Neural progenitor cell (in vitro differentiated cells): ENCODE measurements around the gene ADH4. TPM values are rescaled to one million over a fixed set of nuclear protein-coding genes. Genes with fewer than 3 reads are reported as not detected.
"Not testable (repeated sequence)": the region's sequence is repeated elsewhere in the genome, so short reads cannot be mapped to it uniquely, and the experiment has no call there.

Experiments used
- DNase-seq: peaks from one replicate; pipeline ENCODE4 v3.0.0-alpha.2; 2016; ENCODE audit warnings: low spot score
- H2AFZ ChIP-seq: fragments of 200-600 bp; sonication (generic); replicated peaks from 2 replicates; pipeline ENCODE4 v1.6.1; 2016; ENCODE audit warnings: antibody characterized with exemption
- H3F3A ChIP-seq: fragments of 200-600 bp; sonication (generic); 2 replicates; pipeline ENCODE4 v1.6.1; 2016; ENCODE audit warnings: antibody characterized with exemption, low read depth
- H3K27ac ChIP-seq: fragments of 200-600 bp; sonication (generic); 2 replicates; pipeline ENCODE4 v1.5.1; 2016; ENCODE audit warnings: mild to moderate bottlenecking
- H3K27me3 ChIP-seq: fragments of 200-600 bp; sonication (generic); 2 replicates; pipeline ENCODE4 v1.6.1; 2016; ENCODE audit warnings: mild to moderate bottlenecking, moderate library complexity
- H3K36me3 ChIP-seq: fragments of 200-600 bp; sonication (generic); 2 replicates; pipeline ENCODE4 v1.5.1; 2016
- H3K4me1 ChIP-seq: fragments of 200-600 bp; sonication (generic); 2 replicates; pipeline ENCODE4 v1.6.1; 2016; ENCODE audit warnings: mixed run types
- H3K4me2 ChIP-seq: fragments of 200-600 bp; sonication (generic); 2 replicates; pipeline ENCODE4 v1.6.1; 2016
- H3K4me3 ChIP-seq: fragments of 200-600 bp; sonication (generic); 2 replicates; pipeline ENCODE4 v1.5.1; 2016
- H3K79me2 ChIP-seq: fragments of 200-600 bp; sonication (generic); 2 replicates; pipeline ENCODE4 v1.6.1; 2016; ENCODE audit warnings: low read depth
- H3K9ac ChIP-seq: fragments of 200-600 bp; sonication (generic); 2 replicates; pipeline ENCODE4 v1.6.1; 2016
- H3K9me3 ChIP-seq: fragments of 200-600 bp; sonication (generic); 2 replicates; pipeline ENCODE4 v1.5.1; 2016; ENCODE audit warnings: low read depth
- H4K20me1 ChIP-seq: fragments of 200-600 bp; sonication (generic); 2 replicates; pipeline ENCODE4 v1.6.1; 2016; ENCODE audit warnings: low read depth
- H3K27ac Mint-ChIP-seq: 3 replicates; pipeline ENCODE4 v1.8.0; 2021; ENCODE audit warnings: mixed read lengths
- H3K27me3 Mint-ChIP-seq: 2 replicates; pipeline ENCODE4 v1.8.0; 2022; ENCODE audit warnings: low read depth, mild to moderate bottlenecking, inconsistent platforms, moderate library complexity, mixed read lengths; ENCODE audit not compliant: insufficient read depth
- H3K36me3 Mint-ChIP-seq: 3 replicates; pipeline ENCODE4 v1.8.0; 2021; ENCODE audit warnings: mixed read lengths
- H3K4me1 Mint-ChIP-seq: 3 replicates; pipeline ENCODE4 v1.8.0; 2021; ENCODE audit warnings: mixed read lengths
- H3K4me3 Mint-ChIP-seq: 3 replicates; pipeline ENCODE4 v1.8.0; 2021; ENCODE audit warnings: mild to moderate bottlenecking, moderate library complexity, mixed read lengths
- H3K9me3 Mint-ChIP-seq: 3 replicates; pipeline ENCODE4 v1.8.0; 2020; ENCODE audit warnings: mixed read lengths
- CTCF ChIP-seq: fragments of 200-600 bp; sonication (generic); IDR thresholded peaks from 2 replicates; pipeline ENCODE4 v1.5.1; 2017; ENCODE audit warnings: antibody characterized with exemption, mild to moderate bottlenecking
- EZH2 ChIP-seq: fragments of 200-600 bp; sonication (generic); IDR thresholded peaks from 2 replicates; pipeline ENCODE4 v1.6.1; 2017; ENCODE audit warnings: antibody characterized with exemption, mild to moderate bottlenecking, moderate library complexity
- EZH2phosphoT487 ChIP-seq: fragments of 200-600 bp; sonication (generic); IDR thresholded peaks from 2 replicates; pipeline ENCODE4 v1.6.1; 2017; ENCODE audit warnings: antibody characterized with exemption
- total RNA-seq: library from RNA; depleted of rRNA; stranded (reverse); fragments of >200 nt; gene quantifications from 2 replicates; pipeline ENCODE4 v1.2.3, GENCODE V29; 2015; ENCODE audit warnings: low replicate concordance

The ADH4 gene
- total RNA-seq, 1 donor from 2014 or later = not detected

GRCh38 chr4:99100876-99101275, 43.2 kb downstream of the ADH4 start:
- H3K27ac Mint-ChIP-seq = no peak overlapping the region
- no peaks in the 10 kb centered on the region for H3K27me3 Mint-ChIP-seq
- no peak for DNase-seq
- peaks cover 12% of the 10 kb centered on the region for H3K9me3 Mint-ChIP-seq
- Histone ChIP-seq H4K20me1 (no peaks in the 10 kb centered on the region), H3K4me1 (no peaks in the 10 kb centered on the region), H3K79me2 (no peaks in the 10 kb centered on the region), H3F3A (no peaks in the 10 kb centered on the region), H3K27ac (no peak overlapping the region), H3K9ac (no peak overlapping the region), H2AFZ (no peak overlapping the region), H3K4me2 (no peak overlapping the region), H3K9me3 (no peaks in the 10 kb centered on the region), H3K27me3 (no peaks in the 10 kb centered on the region), H3K36me3 (no peaks in the 10 kb centered on the region), H3K4me3 (no peak overlapping the region)
- peaks cover 4% of the 10 kb centered on the region for H3K36me3 Mint-ChIP-seq
- no peak overlapping the region for H3K4me3 Mint-ChIP-seq
- H3K4me1 Mint-ChIP-seq = peaks cover 3% of the 10 kb centered on the region
- no peak for TF ChIP-seq EZH2
- TF ChIP-seq EZH2phosphoT487 = no peak
- no peak for TF ChIP-seq CTCF

GRCh38 chr4:99099814-99100213, 44.3 kb downstream of the ADH4 start:
- not testable (repeated sequence) for H4K20me1 ChIP-seq, H3K27me3 ChIP-seq, H3K4me3 ChIP-seq, H3K27me3 Mint-ChIP-seq, DNase-seq, H2AFZ ChIP-seq, H3K79me2 ChIP-seq, H3K4me1 Mint-ChIP-seq, H3K9ac ChIP-seq, H3F3A ChIP-seq, H3K36me3 Mint-ChIP-seq, H3K9me3 ChIP-seq, H3K27ac ChIP-seq, H3K36me3 ChIP-seq, H3K4me2 ChIP-seq, H3K4me1 ChIP-seq, H3K4me3 Mint-ChIP-seq, H3K27ac Mint-ChIP-seq
- peaks cover 12% of the 10 kb centered on the region for H3K9me3 Mint-ChIP-seq

DNA sequence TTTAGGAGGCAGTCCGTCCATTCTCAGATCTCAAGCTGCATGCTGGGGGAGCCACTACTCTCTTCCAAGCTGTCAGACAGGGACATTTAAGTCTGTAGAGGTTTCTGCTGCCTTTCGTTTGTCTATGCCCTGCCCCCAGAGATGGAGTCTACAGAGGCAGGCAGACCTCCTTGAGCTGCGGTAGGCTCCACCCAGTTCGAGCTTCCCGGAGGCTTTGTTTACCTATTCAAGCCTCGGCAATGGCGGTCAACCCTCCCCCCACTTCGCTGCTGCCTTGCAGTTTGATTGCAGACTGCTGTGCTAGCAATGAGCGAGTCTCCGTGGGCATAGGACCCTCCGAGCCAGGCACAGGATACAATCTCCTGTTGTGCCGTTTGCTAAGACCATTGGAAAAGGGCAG, 44.8 kb downstream of the ADH4 start:
- Histone ChIP-seq H3K4me1 (no peaks in the 10 kb centered on the region), H3K79me2 (no peaks in the 10 kb centered on the region), H3K27me3 (no peaks in the 10 kb centered on the region), H3K4me2 (no peak overlapping the region), H3F3A (no peaks in the 10 kb centered on the region), H4K20me1 (no peaks in the 10 kb centered on the region), H3K9ac (no peak overlapping the region), H3K9me3 (no peaks in the 10 kb centered on the region), H2AFZ (no peak overlapping the region), H3K4me3 (no peak overlapping the region), H3K36me3 (no peaks in the 10 kb centered on the region), H3K27ac (no peak overlapping the region)
- no peak for DNase-seq
- peaks cover 4% of the 10 kb centered on the region for H3K36me3 Mint-ChIP-seq
- H3K27me3 Mint-ChIP-seq = no peaks in the 10 kb centered on the region
- peaks cover 3% of the 10 kb centered on the region for H3K4me1 Mint-ChIP-seq
- peaks cover 12% of the 10 kb centered on the region for H3K9me3 Mint-ChIP-seq
- no peak for TF ChIP-seq EZH2phosphoT487
- TF ChIP-seq EZH2 = no peak
- no peak for TF ChIP-seq CTCF
- H3K27ac Mint-ChIP-seq = no peak overlapping the region
- H3K4me3 Mint-ChIP-seq = no peak overlapping the region

DNA sequence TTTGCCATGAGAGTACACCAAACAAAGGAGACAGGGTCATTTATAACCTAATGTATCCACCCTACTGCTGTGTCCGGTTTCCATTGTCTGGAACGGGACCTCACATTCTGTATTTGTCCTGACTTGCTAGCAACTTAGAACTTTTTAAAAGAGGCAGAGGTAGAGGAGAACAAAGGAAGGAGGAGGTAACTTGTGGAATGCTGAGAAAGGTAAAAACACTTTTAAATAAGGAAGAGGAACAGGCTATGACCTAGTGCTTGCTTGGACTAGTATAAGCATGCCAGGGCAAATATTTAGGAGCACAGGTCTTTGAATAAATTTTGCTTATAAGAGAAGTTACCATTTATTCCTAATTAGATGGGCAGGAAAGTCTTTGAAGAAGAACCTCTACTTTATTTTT, 52.3 kb downstream of the ADH4 start:
- H3K4me3 Mint-ChIP-seq, H3K9me3 Mint-ChIP-seq, H3K27ac Mint-ChIP-seq: not testable (repeated sequence)

More for the DNA sequence above, 52.3 kb downstream of the ADH4 start:
- not testable (repeated sequence) for H3K4me3 ChIP-seq, H2AFZ ChIP-seq, H3K36me3 Mint-ChIP-seq, H3K4me2 ChIP-seq, H3F3A ChIP-seq, H3K36me3 ChIP-seq, H3K9ac ChIP-seq, H3K27me3 Mint-ChIP-seq, H3K27me3 ChIP-seq, H3K9me3 ChIP-seq, H4K20me1 ChIP-seq, H3K27ac ChIP-seq, DNase-seq
- H3K4me1 ChIP-seq = peaks cover 13% of the 10 kb centered on the region
- H3K4me1 Mint-ChIP-seq = peaks cover 28% of the 10 kb centered on the region
- peaks cover 47% of the 10 kb centered on the region for H3K79me2 ChIP-seq
